Fibroblast of upper back skin (primary cell): ENCODE results near the gene KANK2.

Experiments
- DNase-seq: peaks from one replicate; pipeline ENCODE4 v3.0.0-alpha.2; 2013

KANK2 gene

DNA sequence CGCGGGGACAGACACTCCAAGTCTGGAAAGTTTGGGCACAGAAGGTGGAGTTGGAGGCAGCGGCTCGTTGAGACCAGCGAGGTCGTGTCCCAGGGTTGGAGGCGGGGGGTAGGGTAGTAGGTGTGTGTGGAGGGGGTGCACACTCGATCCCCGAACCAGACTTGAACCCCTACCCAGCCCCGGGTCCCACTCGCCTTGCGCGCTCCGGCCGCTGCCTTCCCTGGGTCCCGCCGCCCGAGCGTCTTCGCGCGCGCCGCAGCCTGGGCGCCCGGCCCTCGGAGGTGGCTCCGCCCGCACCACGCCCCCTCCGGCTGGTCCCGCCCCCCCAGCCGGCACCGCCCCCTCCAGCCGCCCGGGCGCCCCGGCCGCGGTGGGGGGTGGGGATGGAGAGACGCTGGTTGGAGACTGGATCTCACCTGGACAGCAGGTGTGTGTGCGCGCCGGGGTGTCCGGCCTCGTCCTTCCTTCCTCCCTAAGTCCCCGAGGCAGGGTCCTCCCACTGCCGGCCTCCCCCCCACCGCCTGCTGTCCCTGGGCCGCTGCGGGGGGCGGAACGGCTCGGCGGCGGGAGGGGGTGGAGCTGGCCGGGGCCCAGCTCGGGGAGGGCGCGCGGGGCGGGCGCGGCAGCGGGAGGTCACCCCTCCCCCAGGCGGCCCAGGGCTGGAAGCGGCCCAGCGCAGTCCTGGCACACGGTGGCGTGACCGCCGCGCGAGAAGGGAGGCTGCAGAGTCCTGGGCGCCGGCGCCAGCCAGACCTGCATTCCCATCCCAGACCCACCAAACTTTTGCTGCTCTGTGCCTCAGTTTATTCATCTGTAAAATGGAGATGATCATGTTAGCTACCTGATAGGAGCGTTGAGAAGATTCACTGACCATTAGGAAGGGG is at the start of gene KANK2:
Gene KANK2, minus strand, starts transcription at position 255 of the 884 bp plus-strand sequence. CDS start 3,034 bp downstream, outside the sequence.
- peak; percentile 74 for DNase-seq

DNA sequence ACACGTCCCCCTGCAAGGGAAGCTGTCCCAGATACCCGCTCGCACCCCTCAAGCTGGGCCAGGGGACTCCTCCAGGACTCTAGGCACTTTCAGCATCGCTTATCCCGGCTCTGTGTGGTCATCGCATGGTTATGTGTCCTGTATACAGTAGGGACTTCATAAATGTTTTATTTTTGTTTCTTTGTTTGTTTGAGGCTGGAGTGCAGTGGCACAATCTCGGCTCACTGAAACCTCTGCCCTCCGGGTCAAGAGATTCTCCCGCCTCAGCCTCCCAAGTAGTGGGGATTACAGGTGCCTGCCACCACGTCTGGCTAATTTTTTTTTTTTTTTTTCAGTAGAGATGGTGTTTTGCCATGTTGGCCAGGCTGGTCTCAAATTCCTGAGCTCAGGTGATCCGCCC is 49.6 kb upstream of the KANK2 start:
- no peak for DNase-seq

DNA sequence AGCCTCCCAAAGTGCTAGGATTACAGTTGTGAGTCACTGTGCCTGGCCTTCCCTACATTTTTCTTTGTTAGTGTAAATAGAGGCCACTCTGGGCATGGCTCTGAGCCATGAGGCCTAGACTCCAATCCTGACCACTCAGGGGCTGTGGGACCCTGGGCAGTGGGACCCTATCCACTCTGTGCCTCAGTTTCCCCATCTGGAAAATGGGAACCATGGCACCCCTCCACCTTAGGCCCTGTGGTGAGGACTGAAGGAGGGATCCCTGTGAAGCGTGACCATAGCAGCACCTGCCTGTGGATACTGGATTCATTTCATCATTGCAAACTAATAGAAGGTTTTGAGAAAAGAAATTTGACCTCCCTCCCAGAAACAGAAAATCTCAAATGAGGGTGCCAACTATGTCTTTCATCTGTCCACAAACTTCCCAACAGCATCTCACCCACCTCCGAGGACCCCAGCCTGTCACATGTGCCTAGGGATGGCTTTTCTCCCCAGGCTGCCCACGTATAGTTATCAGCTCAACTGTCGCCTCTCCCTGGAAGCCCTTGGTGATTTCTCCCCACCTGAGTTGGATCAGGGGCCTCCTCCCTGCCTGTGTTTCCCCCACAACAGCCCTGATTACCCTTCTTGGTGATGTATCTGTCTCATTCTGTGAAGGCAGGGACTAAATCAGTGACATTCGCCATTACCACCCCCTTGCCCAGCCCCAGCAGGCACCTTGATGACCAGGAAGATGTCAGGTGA is 47.7 kb upstream of the KANK2 start:
- DNase-seq: no peak

DNA sequence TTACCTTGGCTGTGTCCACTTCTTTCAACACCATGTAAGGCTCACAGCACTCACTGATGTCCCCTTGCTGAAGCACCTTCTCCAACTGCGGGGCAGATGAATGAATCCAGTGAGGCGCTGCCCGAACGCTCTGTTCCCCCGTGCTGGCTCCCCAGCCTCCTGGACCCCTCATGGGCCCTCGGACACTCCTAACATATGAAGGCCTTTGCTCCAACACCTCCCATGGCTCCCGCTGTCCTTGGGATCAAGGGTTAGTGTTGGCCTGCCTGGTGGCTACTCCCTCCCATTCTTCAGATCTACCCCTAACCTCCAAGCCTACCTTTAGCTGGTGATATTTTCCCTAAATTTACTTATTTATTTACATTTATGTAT is 46.4 kb upstream of the KANK2 start:
- no peak for DNase-seq

- DNase-seq: peak; percentile 56
These were observed 45.8 kb upstream of the KANK2 start for GRCh38 chr19:11242864-11243797.

GRCh38 chr19:11242025-11242424 is 44.7 kb upstream of the KANK2 start:
- DNase-seq: no peak

DNA sequence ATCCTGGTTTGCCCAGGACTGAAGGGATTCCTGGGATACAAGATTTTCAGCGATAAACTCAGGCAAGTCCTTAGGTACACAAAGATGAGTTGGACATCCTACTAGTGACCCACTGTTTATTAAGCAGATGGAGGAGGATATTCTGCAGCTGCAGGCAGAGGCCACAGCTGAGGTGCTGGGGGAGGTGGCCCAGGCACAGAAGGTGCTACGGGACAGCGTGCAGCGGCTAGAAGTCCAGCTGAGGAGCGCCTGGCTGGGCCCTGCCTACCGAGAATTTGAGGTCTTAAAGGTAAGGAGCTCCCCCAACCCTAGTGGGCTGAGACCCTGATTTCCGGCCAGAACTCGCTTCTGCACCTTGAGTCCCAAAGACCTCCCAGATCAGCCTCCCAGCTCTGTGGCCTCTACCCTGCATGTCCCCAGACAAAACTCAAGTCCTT is 42.7 kb upstream of the KANK2 start:
- no peak for DNase-seq

- no peak for DNase-seq
These were observed 42.1 kb upstream of the KANK2 start, which contains the start of gene ANGPTL8 for GRCh38 chr19:11239377-11240000. TSS of gene ANGPTL8 (plus strand) at chr19:11239619. CDS start at chr19:11239638, 19 bp downstream.

DNA sequence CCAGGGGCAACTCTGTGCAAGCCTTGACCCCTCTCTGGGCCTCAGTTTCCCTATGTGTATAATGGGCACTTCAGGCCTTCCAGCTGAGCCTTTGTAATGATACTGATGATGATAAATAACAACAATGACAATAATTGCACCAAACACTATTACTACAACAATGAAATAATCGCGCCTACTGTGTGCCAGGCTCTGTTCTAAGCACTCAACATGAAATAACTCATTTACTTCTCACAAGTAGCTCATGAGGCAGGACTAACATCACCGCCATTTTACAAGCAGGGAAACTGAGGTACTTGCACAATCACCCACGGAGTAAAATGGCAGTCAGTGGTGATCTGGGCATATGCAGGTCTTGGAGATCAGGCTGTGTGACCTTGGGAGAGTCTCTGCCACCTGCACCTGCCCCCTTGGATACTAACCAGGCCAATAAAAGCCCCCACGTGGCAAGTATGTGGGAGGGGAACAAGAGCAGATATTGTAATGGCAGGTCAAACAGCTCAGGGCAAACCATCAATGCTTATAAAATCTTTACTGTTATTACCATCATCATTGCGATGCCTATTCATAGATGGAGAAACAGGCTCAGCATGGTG is 41.5 kb upstream of the KANK2 start:
- DNase-seq: no peak

DNA sequence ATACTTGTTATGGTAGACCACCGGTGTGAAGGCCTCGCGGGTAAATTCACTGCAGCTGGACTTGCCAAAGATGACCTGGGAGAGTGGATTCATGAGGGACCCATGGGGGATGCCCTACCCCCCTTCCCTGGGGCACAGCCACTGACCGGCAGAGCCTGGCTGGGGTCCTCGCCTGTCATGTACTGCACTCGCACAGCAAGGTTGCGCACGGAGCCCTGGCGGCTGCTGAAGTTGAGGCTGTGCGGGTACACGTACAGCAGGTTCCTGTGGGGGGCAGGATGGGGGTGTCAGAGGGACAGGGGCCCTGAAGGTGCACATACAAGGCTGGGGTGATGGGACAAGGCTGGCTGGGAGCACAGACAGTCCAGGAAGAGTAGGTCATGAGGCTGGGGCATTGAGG is 40.7 kb upstream of the KANK2 start:
- DNase-seq: no peak

GRCh38 chr19:11237321-11237720 is 40.0 kb upstream of the KANK2 start:
- DNase-seq: no peak

- no peak for DNase-seq
These were observed 39.3 kb upstream of the KANK2 start for GRCh38 chr19:11236324-11237301.

GRCh38 chr19:11234486-11235075 is 37.2 kb upstream of the KANK2 start:
- DNase-seq: no peak

DNA sequence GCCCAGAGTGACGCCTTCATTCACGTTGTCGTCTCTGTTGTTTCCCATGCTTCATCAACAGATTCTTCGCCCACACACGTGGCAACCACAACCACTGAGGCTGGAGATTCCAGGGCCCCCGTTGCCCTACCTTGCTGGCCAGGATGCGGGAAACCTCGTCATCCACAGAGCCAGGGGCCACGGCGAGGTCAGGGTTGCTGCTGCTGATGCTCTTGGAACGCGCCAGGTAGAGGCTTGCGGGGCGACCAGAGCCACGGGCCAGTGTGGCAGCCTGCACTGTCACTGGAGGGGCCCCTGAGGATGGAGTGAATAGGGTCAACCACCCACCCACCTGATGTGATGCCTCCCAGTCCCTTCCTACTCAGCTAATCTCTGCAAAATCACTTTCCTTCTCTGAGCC is 35.7 kb upstream of the KANK2 start:
- DNase-seq: no peak

- no peak for DNase-seq
These were observed 35.2 kb upstream of the KANK2 start for GRCh38 chr19:11232555-11232954.

GRCh38 chr19:11230621-11231386 is 33.5 kb upstream of the KANK2 start:
- DNase-seq: no peak

DNA sequence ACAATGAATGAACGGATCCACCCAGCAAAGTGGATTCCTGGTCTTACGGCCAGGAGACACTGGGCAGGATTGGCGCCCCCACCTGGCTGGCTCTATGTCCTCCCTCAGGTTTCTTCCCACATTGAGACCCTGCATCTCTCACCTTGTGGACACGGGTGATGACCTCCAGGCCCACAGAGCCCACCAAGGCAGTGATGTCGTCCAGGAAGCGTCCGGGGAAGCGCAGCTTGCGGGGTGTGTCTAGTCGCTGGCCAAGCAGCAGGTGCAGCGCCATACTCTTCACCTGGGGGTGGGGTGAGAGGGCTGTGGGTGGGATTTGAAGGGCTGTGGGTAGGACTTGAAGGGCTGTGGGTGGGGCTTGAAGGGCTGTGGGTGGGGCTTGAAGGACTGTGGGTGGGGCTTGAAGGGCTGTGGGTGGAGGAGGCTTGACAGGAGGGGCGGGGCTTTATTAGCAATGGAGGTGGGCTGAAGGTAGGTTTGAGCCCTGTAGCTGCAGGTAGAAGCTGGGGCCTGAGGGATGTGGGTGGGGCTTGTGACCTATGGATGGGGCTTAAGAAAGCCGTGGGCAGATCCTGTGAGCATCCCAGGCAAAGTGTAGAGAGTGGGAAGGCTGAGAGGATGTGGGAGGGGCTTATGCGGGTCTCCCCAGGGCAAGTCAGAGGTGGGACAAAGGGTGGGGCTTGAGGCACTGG is 30.0 kb upstream of the KANK2 start:
- DNase-seq: no peak

DNA sequence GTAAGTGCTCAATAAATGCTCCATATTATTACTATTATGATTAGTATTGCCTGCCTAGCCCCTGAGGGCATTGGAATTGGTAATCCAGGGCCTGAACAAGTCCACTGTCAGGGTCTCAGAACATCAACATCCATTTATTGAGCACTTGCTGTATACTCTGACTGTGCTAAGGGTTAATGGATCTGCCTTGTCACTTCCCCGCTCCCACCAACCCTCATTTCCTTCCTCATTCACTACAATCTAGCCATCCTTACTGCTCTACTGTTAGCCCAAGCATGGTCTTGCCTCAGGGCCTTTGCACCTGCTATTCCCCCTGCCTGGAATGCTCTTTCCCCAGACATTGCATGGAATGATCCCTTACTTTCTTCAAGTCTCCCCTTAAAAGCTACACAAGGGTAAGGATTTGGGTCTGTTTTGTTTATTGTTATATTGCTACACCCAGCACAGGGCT is 29.4 kb upstream of the KANK2 start:
- DNase-seq: no peak

DNA sequence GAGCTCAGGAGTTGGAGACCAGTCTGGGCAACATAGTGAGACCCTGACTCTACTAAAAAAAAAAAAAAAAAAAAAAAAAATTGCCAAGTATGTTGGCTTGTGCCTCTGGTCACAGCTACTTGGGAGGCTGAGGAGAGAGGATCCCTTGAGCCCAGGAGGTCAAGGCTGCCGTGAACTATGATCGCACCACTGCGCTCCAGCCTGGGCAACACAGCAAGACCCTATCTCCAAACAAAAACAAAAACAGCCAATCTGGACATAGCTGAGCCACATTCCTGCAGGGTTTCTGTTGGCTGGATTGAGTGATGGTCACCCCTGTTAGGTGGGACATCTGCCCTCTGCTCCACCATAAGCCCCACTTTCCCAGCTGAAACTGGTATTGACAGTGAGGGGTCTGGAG is 28.5 kb upstream of the KANK2 start:
- no peak for DNase-seq
